H7 (cell line): ENCODE results near the gene RELA. TPM values are rescaled to one million over a fixed set of nuclear protein-coding genes. Genes with fewer than 3 reads are reported as not detected.

ENCODE experiments used
- DNase-seq: peaks from one replicate; pipeline ENCODE4 v3.0.0; 2012
- H3K27me3 ChIP-seq: 2 replicates; pipeline ENCODE4 v1.6.0; 2011; ENCODE audit warnings: mild to moderate bottlenecking, low read length; ENCODE audit not compliant: control insufficient read depth, insufficient read depth
- H3K36me3 ChIP-seq: replicated peaks from 2 replicates; pipeline ENCODE4 v1.5.1; 2011; ENCODE audit warnings: low read length; ENCODE audit not compliant: control insufficient read depth, insufficient read depth
- H3K4me3 ChIP-seq: 2 replicates; pipeline ENCODE4 v1.5.1; 2011; ENCODE audit warnings: low read depth, mild to moderate bottlenecking, control low read depth, low read length, moderate library complexity; ENCODE audit not compliant: insufficient read depth
- total RNA-seq: library from RNA; depleted of rRNA; stranded (reverse); fragments of >200 nt; shearing (Covaris generic); gene quantifications from 2 replicates; pipeline ENCODE4 v1.2.3, GENCODE V29; 2014

Gene RELA
- total RNA-seq, 1 experiment from 2014 or later, result 17.7 TPM

GRCh38 chr11:65636108-65637031, 26.3 kb downstream of the RELA start:
- no peak overlapping the region for H3K4me3 ChIP-seq
- H3K27me3 ChIP-seq, result no peaks in the 10 kb centered on the region
- no peak for DNase-seq
- peaks cover 15% of the 10 kb centered on the region for H3K36me3 ChIP-seq

DNA sequence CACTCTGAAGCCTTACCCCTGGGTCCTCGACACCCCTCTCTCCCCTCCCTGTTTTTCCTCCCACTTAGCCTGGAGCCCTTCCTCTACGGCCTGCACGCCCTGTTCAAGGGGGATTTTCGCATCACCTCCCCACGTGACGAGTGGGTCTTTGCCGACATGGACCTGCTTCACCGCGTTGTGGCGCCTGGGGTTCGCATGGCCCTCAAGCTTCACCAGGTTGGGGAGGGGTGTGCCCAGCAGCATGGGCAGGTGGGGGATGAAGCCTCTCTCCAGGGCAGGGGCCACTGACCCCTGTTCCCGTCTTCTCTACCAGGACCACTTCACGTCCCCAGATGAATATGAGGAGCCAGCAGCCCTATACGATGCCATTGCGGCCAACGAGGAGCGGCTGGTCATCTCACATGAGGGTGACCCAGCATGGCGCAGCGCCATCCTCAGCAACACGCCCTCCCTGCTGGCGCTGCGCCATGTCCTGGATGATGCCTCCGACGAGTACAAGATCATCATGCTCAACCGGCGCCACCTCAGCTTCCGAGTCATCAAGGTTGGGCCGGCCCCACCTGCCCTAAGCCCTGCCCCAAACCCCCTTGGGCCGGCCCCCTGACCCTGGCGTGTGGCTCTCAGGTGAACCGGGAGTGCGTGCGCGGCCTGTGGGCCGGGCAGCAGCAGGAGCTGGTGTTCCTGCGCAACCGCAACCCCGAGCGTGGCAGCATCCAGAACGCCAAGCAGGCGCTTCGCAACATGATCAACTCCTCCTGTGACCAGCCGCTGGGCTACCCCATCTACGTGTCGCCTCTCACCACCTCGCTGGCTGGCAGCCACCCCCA, 27.6 kb downstream of the RELA start:
- peaks cover 20% of the 10 kb centered on the region for H3K36me3 ChIP-seq
- DNase-seq, result no peak
- H3K27me3 ChIP-seq, result no peaks in the 10 kb centered on the region
- H3K4me3 ChIP-seq, result no peak overlapping the region

- DNase-seq, result no peak
- Histone ChIP-seq H3K27me3 (no peaks in the 10 kb centered on the region), H3K4me3 (no peak overlapping the region), H3K36me3 (peaks cover 26% of the 10 kb centered on the region)
Observed at GRCh38 chr11:65634440-65634839, 28.3 kb downstream of the RELA start.

GRCh38 chr11:65634109-65634436, 28.6 kb downstream of the RELA start:
- Histone ChIP-seq H3K4me3 (no peak overlapping the region), H3K27me3 (no peaks in the 10 kb centered on the region), H3K36me3 (peaks cover 29% of the 10 kb centered on the region)
- DNase-seq, result no peak

- no peak overlapping the region for H3K4me3 ChIP-seq
- DNase-seq, result no peak
- peaks cover 32% of the 10 kb centered on the region for H3K36me3 ChIP-seq
- H3K27me3 ChIP-seq, result no peaks in the 10 kb centered on the region
Observed at GRCh38 chr11:65633390-65634108, 29.2 kb downstream of the RELA start.

DNA sequence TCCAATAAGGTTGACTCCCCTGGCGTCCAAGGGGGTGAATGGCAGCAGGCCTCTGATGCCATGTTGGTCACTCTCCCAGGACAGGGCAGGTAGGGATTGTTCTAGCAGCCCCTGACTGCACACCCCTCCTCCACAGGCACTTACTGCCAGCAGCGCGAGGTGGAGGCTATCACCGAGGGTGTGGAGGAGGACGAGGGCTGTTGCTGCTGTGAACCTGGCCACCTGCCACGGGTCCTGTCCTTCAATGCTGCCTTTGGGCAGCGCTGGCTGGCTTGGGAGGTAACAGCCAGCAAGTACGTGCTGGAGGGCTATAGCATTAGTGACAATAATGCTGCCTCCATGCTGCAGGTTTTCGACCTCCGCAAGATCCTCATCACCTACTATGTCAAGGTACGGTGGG, 32.5 kb downstream of the RELA start:
- DNase-seq, result no peak
- Histone ChIP-seq H3K36me3 (peaks cover 51% of the 10 kb centered on the region), H3K4me3 (no peak overlapping the region), H3K27me3 (no peaks in the 10 kb centered on the region)

DNA sequence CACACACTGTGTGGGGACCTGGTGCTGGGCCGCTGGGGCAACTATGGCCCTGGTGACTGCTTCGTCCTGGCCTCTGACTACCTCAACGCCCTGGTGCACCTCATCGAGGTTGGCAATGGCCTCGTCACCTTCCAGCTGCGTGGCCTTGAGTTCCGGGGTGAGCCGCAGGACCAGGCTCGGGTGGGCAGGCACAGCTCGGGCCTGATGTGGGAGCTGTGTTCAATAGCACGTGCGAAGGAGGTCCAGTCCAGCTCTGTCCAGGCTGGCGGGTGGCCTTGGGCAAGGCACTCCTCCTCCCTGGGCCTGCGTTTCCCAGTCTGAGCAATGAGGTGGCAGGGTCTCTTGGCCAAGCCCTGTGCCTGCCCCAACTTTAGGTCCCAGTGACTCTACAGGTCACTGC, 33.1 kb downstream of the RELA start:
- Histone ChIP-seq H3K36me3 (peaks cover 46% of the 10 kb centered on the region), H3K27me3 (no peaks in the 10 kb centered on the region), H3K4me3 (no peak overlapping the region)
- DNase-seq, result no peak

GRCh38 chr11:65627202-65627601, 35.5 kb downstream of the RELA start:
- Histone ChIP-seq H3K27me3 (no peaks in the 10 kb centered on the region), H3K4me3 (no peak overlapping the region), H3K36me3 (peaks cover 46% of the 10 kb centered on the region)
- no peak for DNase-seq

DNA sequence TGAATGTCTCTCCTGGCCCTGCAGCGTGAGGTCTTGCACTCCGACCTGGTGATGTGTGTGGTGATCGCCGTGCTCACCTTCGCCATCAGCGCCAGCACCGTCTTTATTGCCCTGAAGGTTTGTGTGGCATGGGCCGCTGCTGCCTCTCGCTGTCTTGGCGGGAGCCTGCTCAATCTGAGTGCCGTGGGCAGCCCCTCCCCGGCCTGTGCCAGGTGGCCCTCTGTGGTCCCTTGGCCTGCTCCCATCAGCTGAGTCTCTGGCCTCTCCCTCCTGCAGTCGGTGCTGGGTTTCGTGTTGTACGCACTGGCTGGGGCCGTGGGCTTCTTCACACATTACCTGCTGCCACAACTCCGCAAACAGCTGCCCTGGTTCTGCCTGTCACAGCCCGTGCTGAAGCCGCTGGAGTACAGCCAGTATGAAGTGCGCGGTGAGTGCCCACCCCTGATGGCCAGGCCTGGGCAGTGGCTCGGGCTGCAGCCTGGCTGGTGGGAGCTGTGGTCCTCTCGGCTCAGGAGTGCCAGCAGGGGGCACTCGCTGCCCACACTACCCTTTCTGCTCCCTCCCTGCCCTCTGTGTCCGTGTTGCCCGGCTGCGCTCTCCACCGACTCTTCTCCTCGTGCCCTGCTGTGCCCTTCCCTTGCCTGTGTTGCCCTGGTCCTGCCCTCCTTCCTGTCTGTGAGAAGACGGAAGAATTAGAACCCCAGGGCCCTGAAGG, 36.9 kb downstream of the RELA start:
- Histone ChIP-seq H3K4me3 (no peak overlapping the region), H3K27me3 (no peaks in the 10 kb centered on the region), H3K36me3 (peaks cover 45% of the 10 kb centered on the region)
- DNase-seq, result peak; percentile 92

DNA sequence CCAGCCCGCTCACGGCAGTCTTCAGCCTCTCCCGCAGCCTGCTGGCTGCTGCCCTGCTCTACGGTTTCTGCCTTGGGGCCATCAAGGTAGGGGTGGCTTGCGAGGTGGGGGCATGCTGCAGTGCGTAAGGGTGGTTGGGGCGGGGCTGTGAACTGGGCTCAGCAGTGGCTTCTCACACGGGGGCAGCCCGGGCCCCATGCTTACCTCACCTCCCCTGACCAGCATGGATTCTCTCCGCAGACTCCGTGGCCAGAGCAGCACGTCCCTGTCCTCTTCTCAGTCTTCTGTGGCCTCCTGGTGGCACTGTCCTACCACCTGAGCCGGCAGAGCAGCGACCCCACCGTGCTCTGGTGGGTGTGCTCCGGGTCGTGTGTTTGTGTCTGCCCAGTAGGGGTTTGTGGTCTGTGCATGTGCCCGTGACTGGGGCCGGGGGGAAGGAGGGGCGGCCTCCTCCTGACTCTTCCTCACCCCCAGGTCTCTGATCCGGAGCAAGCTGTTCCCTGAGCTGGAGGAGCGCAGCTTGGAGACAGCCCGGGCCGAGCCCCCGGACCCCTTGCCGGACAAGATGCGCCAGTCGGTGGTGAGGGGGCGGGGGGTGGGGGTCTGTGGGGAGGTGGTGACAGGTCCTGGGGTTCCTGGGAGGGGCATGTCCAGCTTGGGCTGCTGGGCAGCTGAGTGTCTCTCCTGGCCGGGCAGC, 37.6 kb downstream of the RELA start:
- DNase-seq, result no peak
- Histone ChIP-seq H3K36me3 (peaks cover 43% of the 10 kb centered on the region), H3K4me3 (no peak overlapping the region), H3K27me3 (no peaks in the 10 kb centered on the region)

GRCh38 chr11:65623852-65624616, 38.7 kb downstream of the RELA start:
- H3K36me3 ChIP-seq, result peaks cover 36% of the 10 kb centered on the region
- H3K27me3 ChIP-seq, result no peaks in the 10 kb centered on the region
- no peak for DNase-seq
- no peak overlapping the region for H3K4me3 ChIP-seq

DNA sequence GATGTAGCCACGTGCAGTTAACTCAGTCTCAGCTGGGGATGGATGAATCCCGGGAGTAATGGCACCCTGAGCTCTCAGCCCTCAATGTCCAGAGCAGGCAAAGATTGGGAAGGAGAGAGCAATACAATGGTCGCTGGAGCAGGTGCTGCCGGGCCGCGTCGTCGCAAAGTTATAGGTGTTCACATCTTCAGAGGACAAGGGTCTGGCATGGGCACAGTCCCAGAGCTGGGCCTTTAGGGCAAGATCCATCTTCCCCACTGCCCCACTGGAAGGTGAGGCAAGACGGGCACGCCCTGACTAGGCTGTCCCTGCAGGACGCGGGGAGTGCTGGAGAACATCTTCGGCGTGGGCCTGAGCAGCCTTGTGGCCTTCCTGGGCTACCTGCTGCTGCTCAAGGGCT, 39.5 kb downstream of the RELA start:
- no peak overlapping the region for H3K4me3 ChIP-seq
- peaks cover 35% of the 10 kb centered on the region for H3K36me3 ChIP-seq
- DNase-seq, result no peak
- no peaks in the 10 kb centered on the region for H3K27me3 ChIP-seq

DNA sequence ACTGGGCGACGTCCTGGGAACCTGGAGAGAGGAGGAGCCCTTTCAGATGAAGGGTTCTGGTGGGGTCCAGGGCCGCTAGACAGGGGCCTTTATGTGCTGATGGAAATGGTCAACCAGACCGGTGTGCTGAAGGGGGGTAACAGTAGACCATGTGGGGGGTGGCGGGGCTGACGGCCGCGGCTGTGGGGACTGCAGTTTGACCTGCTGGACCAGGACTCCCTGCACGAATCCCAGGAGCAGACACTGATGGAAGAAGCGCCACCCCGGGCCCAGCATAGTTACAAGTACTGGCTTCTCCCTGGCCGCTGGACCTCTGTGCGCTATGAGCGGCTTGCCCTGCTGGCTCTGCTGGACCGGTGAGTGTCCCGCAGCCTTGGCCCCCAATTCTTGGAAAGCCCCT, 40.7 kb downstream of the RELA start:
- Histone ChIP-seq H3K4me3 (no peak overlapping the region), H3K36me3 (peaks cover 33% of the 10 kb centered on the region), H3K27me3 (no peaks in the 10 kb centered on the region)
- DNase-seq, result no peak
